ENCODE measurements around the gene EPN3.

Gene EPN3

DNA sequence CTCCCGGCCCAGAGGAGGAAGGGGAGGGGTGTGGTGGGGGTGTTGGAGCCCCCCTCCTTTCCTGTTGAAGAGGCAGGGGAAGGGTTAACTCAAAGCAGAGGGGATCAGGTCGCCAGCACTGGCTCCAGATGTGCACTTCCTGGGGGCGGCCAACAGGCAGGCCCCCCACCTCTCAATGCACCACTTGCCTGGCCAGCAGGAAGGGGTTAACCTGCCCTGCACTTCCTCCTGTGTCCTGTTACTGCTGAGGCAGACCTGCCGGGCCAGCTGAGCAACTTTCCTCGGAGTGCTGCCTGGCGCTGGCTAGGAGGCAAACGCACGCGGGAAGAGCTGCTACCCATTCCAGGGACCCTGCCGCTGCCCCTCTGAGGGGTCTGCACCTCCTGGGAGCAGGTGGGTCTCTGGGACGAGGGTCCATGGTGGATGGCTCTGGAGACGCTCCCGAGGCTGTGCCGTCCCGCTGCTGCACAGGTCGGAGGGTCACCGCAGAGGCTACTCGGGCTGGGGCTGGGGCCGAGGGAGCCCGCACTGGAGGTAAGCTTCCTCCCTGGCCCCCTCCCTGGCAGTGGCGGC, at the start of gene EPN3:
TSS of gene EPN3 (plus strand) at position 284 of the 573 bp plus-strand sequence. CDS start 3,822 bp downstream, outside the sequence.
- DNase-seq = no peak

DNA sequence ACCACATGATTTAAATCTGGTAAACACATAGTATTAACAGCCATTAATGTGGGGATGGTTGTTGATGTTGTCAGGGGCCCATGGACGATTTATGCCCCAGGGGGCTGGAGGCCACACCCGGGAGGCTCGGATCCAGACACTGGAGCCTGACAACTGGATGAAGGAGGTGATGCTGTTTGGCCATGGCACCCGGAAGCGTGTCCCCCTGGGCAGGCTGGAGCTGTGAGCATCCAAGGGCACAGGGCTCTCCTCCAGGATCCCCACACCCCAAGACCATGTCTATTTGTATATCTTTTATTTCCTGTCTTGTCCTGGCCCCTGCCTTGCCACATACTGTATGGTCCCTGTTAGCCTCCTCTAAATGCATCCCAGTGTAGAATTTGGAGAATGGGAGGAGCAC, 49.3 kb upstream of the EPN3 start:
- no peak for DNase-seq

DNA sequence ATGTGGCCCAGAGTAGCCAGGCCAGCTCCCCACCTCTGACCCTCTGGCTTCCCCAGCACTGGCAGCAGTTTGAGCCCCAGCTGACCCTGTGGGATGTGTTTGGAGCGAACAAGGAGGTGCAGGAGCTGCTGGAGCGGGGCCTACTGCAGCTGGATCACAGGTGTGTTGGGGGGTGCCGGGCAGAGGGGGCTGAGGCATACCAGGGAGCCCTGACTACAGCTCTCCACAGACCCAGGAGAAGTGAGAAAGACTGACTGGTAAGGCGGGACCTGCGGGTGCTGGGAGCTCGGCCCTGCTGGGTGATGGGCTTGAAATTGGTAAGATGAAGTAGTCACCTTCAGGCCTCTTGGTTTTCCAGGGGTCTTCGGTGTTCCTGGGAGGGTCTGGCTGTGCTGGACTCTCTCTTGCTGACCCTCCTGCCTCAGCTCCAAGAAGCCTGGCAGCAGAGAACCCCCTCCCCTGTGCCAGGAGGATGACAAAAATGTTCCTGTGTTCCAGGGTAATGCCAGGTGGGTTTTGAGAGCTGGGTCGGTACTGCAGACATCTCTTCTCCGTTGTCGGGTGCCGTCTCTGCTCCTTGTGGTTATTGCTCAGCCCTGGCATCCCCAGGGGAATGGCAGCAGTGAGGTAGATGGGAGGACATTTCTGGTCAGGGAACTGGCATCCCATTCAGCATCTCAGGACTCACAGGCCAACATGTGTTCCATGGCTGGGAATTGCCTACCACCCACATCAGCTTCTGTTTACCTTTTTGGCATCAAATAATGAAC, 48.0 kb upstream of the EPN3 start:
- DNase-seq = no peak

DNA sequence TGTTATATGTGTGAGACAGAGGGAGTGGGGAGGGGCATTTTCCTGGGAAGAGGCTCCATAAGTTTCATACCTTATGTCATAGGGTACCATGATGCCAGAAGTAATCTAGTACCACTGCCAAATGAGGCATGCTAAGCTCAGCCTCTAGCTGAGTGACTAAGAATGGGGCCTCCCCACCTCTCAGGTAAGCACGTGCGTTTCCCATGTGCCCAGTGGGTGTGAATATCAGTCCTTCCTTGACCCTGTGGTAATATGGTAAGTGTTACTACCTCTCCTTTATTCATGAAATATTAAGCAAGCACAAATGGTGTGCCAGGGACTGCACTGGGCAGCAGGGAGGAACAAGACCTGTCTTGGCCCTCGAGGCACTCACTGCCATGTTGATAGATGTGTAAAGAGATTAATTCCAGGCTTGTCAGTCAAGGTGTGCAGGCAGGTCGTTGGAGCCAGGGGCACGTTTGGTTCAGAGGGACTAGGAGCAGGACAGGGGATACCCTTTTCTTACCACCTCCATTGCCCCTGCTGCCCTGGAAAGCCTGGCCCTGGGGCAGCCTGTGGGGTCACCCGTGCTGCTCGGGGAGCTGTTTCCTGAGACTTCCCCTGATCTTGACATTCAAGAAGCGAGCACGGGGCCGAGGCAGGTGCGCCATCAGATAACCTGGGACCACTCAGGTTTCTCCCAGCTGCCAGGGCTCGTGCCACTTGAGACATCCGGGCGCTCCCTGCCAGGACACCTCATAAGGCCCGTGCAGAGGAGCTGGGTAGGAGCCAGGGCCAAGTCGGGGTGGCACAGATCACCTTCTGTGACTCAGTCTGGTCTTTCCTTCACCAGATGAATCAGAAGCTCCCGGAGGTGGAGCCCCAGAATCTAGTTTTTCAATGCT, 45.1 kb upstream of the EPN3 start:
- DNase-seq = no peak

DNA sequence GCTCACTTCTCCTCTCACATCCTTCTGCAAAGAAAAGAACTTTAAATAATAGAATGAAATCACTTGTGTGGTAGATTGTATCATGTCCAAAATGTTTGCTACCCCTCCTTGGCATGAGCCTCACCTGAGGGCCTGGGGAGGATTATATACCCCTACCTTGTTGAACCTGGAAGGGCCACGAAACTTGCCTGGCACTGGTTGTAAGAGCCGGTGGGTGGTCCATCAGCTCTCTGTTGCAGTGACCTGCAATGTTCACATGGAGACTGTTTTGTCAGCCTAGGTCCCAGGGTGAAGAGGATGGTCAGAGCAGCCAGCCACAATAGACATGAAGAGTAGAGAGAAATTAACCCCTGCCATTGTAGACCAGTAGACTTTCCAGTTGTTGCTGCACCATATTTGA, 43.7 kb upstream of the EPN3 start:
- no peak for DNase-seq

DNA sequence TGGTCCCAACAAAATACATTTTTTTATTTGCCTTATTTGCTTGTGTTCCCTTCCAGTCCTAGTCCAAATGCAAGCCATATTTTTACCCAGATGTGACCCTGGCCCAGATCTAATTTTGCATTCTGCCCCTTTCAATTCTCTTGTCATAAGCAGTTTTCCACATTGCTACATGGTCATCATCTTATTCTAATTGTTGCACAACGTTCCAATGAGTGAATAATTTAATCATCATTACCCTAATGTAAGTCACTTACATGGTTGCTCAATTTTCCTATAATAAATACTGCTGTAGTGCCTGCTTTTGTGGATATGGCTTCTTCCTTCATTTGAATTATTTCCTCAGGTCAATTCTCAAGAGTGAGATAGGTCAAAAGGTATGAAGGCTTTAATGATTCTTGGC, 41.0 kb upstream of the EPN3 start:
- DNase-seq = no peak

DNA sequence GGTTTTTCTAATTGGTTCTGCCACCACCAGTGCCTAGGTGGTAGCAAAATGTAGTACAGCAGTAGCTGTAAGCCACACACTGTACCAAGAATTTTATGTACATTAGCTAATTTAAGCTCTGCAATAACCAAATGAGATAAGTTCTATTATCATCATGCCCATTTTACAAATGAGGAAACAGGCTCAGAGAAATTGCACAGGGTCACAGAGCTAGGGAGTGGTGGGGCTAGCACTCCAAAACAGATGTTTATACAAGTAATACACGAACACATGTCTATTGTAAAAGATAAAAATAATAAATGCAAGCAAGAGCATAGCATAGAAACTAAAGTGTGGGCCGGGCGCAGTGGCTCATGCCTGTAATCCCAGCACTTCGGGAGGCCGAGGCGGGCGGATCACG, 40.3 kb upstream of the EPN3 start:
- DNase-seq = no peak

DNA sequence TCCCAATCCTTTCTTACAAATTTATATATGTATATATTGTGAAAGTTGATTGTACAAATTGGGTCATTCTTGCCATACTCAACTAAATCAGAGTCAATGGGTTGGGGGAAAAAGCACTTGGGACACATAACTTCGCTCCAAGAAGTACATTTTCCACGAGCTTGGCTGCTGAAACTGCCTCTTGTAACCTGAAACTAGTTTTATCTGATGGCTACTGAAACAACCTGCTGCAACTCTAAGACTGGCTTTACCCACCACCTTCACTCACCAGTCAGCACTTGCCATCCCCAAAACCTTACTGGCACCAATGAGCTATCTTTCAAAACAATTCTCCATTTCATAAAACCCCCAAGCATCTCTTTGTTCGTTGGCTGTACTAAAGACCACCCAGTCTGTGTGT, 38.8 kb upstream of the EPN3 start:
- DNase-seq = no peak

DNA sequence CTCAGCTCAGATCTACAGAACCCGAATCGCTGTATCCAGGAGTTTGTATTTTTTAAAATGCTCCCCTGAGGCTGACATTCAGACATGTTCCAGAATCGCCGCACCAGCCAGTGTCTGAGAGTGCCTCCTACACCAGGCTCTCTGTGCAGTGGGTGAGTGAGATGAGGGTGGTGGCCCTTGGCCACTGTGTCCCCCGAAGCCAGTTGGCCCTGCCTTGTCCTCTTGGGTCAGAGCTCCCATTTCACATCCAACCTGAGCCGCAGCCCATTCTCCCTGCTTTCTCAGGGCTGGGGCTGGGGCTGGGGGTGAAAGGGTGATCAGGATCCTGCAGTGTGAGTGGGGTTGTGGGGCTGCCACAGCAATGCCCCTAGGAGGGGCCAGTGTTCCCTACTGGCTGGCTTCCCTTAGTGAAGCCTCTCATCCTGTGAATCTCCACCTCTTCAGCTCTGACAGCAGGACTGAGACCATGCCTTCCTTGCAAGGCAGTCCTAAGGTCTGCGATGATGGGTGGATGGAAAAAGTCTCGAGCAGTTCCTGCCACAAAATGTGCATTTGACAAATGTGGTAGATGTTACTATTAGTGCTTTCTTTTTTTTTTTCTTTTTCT, 37.2 kb upstream of the EPN3 start:
- DNase-seq = no peak

DNA sequence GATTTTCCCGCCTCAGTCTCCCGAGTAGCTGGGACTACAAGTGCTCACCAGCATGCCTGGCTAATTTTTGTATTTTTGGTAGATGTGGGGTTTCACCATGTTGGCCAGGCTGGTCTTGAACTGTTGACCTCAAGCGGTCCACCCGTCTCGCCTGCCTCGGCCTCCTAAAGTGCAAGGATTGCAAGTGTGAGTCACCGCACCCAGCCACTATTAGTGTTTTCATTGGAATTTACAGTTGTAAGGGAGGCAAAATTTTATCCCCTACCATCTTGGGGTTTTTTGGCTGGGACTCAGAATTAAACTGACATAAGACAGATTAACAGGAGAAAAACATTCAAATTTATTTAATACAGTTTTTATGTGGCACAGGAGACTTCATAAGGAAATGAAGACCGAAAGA, 36.6 kb upstream of the EPN3 start:
- no peak for DNase-seq

DNA sequence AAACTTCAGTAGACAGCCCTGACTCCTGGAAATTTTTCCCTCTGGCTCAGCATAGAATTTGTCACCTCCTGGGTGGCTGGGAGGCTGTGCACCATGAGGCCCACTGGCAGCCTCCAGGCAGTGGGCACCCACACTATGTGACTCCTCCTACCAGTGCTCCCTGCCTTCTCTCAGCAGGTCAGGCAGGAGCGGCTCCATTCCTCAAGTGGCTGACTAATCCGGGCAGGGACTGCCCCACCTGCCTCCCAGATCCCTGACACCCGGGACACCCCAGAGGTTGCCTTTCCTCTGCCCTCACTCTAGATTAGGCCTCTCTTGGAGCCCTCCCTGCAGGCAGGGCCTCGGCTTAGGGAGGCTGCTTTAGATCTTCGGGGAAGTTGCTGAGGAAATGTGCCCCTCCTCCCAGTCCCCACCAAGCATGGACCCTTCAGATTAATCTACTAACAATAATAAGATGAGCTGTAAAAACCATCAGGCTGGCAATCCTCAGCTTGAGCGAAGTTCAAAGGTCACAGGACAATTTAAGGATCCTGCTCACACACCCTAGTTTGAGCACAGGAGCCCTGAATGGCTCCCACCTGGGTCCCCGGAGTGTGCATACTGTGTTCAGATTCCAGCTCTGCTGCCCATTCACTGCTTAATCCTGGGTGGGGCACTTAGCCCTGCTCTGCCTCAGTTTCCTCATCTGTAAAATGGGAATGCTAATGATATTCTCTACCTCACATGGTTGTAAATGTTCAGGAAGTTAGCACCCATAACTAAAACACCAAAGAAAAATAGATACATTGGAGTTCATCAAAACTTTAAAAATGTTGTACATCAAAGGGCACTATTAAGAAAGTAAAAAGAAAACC, 34.3 kb upstream of the EPN3 start:
- no peak for DNase-seq

DNA sequence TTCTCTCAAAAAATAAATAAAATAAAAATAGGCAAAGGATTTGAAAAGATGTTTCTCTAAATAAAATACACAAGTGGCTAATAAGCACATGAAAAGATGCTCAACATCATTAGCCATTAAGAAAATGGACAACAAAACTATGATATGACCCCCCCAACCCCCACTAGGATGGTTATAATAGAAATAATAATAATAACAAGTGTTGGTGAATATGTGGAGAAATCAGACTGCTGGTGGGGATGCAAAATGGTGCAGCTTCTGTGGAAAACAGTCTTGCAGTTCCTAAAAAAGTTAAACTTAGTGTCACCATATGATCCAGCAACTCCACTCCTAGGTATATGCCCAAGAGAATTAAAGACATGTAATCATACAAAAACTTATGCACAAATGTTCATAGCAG, 33.3 kb upstream of the EPN3 start:
- no peak for DNase-seq

DNA sequence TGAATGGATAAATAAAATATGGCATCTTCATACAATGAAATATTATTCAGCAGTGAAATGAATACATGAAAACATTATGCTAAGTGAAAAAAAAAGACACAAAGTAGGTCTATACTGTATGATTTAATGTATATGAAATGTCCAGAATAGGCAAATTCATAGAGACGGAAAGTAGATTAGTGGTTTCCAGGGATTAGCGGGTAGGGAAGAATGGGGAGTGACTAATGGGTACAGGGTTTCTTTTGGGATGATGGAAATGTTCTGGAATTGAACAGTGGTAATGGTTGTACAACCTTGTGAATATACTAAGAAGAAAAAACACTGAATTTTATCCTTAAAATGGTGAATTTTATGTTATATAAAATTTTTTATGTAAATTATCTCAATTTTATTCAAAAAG, 32.8 kb upstream of the EPN3 start:
- no peak for DNase-seq

DNA sequence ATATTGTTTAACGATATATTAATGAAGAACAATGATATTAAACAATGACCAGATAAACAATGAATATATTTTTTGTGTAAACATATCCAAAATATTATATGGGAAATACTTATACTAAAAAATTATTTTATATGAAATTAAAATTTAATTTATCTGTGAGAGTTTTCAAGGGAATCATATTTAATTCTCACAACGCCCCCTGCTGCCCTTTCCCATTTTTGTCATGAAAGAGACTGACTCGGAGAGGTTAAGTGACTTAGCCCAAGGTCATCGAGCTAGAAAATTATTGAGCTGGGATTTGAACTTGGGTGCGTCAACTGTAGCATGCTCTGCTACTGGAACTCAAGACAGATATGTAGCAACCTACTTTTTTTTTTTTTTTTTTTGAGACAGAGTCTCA, 31.5 kb upstream of the EPN3 start:
- no peak for DNase-seq

DNA sequence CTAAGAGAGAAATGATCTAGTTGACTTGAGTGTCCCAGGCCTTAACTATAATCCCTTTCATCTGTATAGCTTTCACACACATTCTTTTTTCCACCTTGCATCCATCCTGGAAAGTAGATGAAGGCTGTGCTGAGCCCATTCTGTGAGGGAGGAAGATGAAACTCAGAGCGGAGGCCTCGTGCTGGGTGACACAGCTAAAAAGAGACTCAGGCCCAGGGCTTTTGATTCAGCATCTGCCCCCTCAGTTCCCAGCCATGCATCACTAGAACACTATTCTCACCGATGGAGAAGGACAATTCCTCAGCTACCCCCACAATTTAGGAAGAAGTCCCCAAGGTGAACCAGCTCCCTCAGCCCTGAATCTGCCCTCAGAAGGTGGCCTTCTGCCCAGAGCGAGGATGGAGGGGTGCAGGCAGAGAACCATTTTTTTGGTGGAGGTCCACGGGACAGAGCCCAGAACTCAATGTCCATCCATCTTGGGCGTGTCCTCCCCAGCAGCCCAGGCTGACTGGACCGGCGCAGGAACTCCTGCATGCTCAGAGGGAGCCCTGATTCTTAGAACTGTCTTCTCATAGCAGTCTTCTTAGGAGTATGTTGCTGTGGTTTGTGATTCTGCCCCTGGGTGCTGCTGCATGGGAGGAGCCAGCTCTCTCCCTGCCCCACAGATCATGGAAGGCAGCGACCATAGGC, 30.1 kb upstream of the EPN3 start:
- no peak for DNase-seq

DNA sequence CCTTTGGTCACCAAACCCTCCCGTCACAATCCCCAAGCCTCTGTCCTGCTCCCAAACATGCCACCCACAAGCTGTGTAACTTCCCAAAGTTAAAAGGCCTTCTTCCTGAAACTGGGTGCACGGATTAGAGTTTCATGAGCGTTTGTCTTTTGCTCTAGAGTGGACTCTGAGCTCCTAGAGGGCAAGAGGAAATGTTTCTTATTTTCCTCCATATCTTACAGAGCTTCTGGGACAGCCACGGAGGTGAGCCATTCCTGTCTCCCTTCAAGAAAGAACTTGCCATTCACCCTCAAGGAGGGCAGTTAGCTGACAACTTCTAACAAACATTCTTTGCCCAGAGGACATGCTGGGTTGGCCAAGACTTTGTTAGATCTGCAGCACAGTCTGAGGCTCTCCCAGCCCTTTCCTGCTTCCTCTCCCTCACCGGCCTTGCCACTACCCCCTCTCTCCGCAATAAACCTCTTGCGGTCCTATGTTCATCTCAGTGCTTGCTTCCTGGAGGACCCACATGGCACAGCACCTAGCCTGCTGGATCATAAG, 26.9 kb upstream of the EPN3 start:
- DNase-seq = no peak

DNA sequence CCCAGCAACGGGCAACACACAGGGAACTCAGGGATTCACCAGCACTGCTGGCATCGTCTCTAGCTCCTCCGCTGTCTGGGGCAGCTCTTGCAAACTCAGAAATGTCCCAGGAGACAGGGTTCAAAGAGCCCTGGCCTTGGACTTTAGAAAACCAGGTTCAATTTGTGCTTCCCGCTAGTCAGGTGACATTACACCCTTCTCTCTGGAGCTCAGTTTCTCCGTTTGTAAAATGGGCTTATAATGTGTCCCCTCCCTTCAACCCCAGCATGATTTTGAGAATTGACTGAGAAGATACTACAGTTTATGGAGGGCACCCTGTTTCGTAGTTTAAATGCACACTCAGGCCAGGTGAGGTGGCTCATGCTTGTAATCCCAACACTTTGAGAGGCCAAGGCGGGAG, 26.2 kb upstream of the EPN3 start:
- no peak for DNase-seq

DNA sequence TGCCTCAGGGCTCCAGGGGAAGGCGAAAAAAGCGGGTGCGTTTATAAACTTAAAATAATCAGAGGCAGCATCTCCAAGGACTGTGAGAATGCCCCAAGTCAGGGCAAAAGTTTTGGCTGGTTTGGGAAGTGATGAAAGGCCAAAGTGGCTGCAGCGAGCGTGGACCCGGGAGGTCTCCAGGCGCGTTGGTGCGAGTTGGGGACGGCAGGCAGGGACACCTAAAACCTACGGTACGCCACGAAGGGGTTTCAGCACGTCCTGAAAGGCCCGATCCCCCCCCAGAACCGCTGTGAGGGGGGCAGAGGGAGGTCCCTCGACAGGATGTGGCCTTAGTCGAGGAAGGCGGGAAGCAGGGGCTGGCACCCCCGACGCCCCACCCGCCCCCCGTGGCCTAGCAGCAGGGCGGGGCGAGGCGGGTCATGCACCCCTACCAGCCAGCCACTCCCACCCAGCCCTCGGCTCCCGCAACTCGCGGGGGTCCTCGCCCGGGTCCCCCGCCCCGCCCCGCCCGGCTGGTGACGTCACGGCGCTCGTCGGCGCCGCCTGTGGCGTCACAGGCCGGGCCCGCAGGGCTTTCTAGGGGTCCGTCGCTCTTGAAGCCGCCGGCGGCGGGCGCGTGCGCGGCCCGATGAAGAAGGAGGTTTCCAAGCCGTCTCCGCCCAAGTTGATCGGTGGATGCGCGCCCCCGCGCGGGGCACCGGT, 24.5 kb upstream of the EPN3 start, which contains the start of gene MYCBPAP:
TSS of gene MYCBPAP (plus strand) at position 569 of the 702 bp plus-strand sequence. CDS start 236 bp downstream, outside the sequence.
- peak; percentile 68 for DNase-seq

DNA sequence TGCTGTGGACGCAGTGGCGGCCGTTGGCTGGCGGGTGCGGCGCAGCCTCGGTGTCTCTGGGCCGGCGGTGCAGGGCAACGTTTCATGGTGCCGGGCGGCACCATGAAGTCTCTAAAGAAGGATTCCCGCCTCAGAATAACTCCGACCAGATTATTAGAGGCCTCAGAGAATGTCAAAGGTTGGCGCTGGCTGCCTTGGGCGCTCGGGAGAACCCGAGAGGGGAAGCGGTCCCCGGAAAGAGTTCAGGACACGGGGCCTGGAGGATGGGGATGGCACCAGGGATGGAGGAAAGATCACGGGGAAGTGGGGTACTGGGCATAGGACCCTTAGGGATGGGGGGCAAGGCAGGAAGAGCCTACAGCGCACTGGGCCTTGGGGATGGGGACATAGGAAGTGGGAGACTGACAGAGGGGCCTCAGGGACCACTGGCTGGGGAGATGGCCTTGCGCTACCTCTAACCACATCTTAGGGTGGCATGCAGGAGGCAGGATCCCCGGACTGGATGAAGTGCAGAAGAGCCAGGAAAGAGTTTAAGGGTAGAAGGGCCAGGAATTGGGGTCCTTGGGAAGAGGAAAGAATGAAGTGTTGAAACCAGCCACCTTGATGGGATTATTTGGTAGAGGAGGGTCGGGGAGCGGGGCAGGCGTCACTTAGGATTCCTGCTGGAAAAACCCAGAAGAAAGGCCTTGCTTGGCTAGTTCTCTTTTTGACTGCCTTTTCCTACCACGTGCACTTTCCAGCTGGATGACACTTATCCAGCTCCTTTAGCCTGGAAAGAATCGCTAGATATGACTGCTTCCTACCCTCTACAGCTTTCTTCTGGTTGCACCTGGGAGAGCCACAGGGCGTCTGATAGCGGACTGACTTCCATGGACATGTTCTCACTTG, 23.7 kb upstream of the EPN3 start:
- no peak for DNase-seq

DNA sequence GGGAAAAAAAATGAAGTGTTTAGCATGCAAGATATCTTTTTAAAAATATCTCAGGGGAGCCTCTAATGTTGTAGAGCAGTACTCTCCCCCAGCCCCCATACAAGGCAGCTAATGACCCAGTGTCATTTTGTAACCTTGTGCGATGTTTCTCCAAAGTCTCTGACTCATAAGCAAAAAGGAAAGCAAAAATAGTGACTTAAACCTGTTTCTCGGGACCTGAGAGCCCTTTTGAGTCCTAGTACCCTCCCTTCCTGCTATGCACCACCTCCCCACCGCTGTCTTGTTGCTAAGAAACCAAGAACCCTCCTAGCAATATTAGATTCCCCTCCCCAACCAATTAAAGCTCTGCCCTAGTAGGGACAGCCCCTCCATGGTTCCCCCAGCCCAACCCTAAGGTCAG, 21.5 kb upstream of the EPN3 start:
- DNase-seq = no peak

All from MV-4-11 (cell line).